Measurements from ENCODE around the gene RETREG3.
"Not testable (repeated sequence)": the region's sequence is repeated elsewhere in the genome, so short reads cannot be mapped to it uniquely, and the experiment has no call there.

RETREG3 gene

DNA sequence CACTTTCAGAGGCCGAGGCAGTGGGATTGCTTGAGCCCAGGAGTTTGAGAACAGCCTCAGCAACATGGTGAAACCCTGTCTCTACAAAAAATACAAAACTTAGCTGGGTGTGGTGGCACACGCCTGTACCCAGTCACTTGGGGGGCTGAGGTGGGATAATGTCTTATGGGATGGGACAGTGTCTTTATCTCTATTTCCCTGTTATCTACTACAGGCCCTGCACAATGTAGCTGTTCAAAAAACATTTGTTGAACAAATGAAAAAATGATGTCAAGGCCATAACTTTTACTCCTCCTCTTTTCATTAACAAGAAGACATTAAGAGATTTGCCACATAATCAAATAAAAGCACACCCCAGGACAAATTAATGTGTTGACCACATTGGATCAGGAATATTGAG lies 14.1 kb upstream of the RETREG3 start:
- TF ChIP-seq, protein P1, sequence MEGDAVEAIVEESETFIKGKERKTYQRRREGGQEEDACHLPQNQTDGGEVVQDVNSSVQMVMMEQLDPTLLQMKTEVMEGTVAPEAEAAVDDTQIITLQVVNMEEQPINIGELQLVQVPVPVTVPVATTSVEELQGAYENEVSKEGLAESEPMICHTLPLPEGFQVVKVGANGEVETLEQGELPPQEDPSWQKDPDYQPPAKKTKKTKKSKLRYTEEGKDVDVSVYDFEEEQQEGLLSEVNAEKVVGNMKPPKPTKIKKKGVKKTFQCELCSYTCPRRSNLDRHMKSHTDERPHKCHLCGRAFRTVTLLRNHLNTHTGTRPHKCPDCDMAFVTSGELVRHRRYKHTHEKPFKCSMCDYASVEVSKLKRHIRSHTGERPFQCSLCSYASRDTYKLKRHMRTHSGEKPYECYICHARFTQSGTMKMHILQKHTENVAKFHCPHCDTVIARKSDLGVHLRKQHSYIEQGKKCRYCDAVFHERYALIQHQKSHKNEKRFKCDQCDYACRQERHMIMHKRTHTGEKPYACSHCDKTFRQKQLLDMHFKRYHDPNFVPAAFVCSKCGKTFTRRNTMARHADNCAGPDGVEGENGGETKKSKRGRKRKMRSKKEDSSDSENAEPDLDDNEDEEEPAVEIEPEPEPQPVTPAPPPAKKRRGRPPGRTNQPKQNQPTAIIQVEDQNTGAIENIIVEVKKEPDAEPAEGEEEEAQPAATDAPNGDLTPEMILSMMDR (IDR thresholded peaks at IDR 0.05; ENCODE audit: low read depth, low read length, missing control alignments): no peak
- DNase-seq (ENCODE audit: low read depth): no peak

DNA sequence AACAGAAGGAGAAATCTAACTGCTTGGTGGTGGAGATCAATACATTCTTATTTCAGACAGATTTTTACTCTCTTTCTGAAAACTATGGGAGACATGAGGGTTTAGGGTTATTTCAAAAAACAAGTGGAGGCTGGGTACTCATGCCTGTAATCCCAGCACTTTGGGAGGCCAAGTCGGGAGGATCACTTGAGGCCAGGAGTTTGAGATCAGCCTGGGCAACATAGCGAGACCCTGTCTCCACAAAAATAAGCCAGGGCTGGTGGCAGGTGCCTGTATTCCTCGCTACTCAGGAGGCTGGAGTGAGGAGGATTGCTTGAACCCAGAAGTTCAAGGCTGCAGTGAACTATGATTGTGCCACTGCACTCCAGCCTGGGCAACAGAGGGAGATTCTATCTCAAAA lies 12.8 kb upstream of the RETREG3 start:
- not testable (repeated sequence) for DNase-seq (ENCODE audit: low read depth); H3K4me3 ChIP-seq (ENCODE audit: low read depth, low read length)

More for the DNA sequence above, 14.1 kb upstream of the RETREG3 start:
- H3K4me3 ChIP-seq (ENCODE audit: low read depth, low read length): no peak overlapping the region

DNA sequence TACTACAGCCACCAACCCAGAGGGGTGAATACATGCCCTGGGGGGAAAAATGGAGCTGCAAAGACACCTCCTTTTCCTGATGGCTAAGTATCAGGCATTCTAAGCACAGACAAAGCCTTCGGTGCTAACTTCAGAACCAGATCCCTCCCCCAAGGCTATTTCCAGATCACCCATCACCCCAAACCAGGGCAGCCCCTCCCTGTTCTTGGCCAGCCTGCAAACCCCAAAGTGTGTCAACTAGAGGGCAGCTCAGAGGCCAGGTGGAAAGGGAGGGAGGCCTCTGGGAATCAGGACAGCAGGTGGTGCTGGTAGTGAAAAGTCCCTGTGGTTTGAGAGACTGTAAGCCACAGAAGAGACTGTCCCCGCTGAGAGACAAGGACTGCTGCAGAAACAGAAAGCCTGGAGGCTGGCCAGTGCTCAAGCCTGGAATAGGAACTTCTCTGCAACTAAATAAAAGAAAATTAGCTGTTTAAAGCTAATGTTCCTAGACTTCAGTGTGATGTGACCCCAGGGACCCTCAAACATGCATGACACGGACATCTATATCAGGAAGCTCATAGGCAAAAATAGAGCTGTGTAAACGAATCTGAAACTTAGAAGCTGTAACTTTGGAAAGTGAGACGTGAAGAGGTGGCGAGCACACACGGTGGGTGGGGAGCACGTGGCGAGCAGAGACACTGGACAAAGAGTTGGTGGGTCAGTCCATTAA lies 9.4 kb upstream of the RETREG3 start:
- peak overlapping the region; percentile 49; the same call in 1 of the 2 replicates for H3K4me3 ChIP-seq (ENCODE audit: low read depth, low read length)
- DNase-seq (ENCODE audit: low read depth): peak; percentile 94
- TF ChIP-seq, protein P1 (IDR thresholded peaks at IDR 0.05; ENCODE audit: low read depth, low read length, missing control alignments): peak; percentile 29

DNA sequence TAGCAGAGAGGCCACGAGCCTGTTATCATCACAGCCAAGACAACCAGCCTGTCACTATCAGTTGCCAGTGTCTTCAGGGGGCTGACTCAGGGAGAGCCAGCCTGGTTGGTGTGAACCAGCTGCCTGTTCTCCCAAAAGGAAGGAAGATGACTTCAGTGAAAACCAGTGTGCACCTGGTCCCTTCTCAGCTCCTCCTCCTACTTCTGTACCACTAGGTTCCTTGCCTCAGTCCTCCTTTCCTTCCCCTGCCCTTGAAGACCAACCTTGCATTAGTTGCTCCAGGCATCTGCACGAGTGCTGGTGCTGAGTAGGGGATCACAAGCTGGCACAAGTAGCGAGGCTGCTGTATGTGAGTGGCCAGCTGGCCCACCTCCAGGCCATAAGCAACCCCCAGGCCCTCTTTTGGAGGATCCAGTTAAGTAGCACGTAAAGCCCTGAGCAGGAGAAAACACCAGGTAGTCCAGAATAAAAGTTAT lies 8.8 kb upstream of the RETREG3 start:
- DNase-seq (ENCODE audit: low read depth): peak; percentile 47
- peak overlapping the region; percentile 49 for H3K4me3 ChIP-seq (ENCODE audit: low read depth, low read length)
- TF ChIP-seq, protein P1 (IDR thresholded peaks at IDR 0.05; ENCODE audit: low read depth, low read length, missing control alignments): no peak

DNA sequence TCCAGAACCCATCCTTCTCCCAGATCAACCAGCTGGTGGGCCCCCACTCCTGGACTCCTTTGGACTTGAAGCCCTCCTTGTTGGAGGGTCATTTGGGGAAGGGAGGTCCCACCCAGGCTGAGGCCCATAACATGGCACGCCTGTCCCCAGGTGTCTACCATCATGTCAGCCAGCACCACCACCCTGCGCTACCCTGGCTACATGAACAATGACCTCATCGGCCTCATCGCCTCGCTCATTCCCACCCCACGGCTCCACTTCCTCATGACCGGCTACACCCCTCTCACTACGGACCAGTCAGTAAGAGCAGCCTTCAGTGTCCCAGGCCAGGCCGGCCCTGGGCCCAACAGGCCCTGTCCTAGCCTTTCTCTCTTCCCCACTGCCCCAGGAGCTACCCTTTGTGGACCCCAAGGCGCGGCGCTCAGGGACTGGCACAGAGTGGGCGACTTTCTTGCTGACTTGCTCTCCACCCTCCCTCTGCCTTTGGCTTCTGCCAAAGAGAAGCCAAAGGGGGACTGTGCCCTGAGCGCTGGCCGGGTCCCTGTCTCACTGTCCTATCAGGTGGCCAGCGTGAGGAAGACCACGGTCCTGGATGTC lies 4.6 kb upstream of the RETREG3 start:
- no peak for DNase-seq (ENCODE audit: low read depth)
- TF ChIP-seq, protein P1 (IDR thresholded peaks at IDR 0.05; ENCODE audit: low read depth, low read length, missing control alignments): no peak
- no peak overlapping the region for H3K4me3 ChIP-seq (ENCODE audit: low read depth, low read length)

GRCh38 chr17:42612013-42612412 lies 2.8 kb upstream of the RETREG3 start:
- no peak overlapping the region for H3K4me3 ChIP-seq (ENCODE audit: low read depth, low read length)
- DNase-seq (ENCODE audit: low read depth): no peak
- TF ChIP-seq, protein P1 (IDR thresholded peaks at IDR 0.05; ENCODE audit: low read depth, low read length, missing control alignments): no peak

- not testable (repeated sequence) for DNase-seq (ENCODE audit: low read depth)
- H3K4me3 ChIP-seq (ENCODE audit: low read depth, low read length): peak overlapping the region; percentile 94
Measured at GRCh38 chr17:42609814-42610801, 934 bp upstream of the RETREG3 start.
